Measurements from ENCODE around the gene SAMD1. TPM values are rescaled to one million over a fixed set of nuclear protein-coding genes. Genes with fewer than 3 reads are reported as not detected.

Gene SAMD1
- total and polyA plus RNA-seq, 2 donors (not counting 1 experiment from before 2014, with no cell fraction given), result 7.3 to 19.0 TPM

DNA sequence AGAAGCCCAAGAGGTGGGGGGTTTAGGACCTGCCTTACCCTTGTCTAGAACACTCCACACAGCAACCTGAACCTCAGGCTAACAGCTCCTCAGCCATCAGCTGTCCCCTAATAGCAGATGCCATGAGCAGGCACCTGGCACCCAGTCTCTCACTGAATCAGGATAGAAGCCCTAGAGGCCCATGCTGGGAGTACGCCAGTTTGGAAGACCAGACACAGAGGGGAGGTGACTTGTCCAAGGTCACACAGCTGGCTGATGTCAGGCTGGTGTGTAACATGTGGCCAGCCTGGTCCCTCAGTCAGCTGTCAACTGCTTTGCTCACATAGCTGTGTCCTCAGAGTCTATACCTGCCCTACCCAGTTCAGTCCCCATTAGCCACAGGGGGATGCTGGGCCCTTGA, 12.8 kb upstream of the SAMD1 start:
- Histone ChIP-seq H4K20me1 (ENCODE audit: control insufficient read depth, extremely low read depth, insufficient read depth, low read length) (no peaks in the 10 kb centered on the region), H3K27ac (ENCODE audit: insufficient read depth, low read length) (no peak overlapping the region), H3K36me3 (ENCODE audit: control insufficient read depth, insufficient read depth, low read length) (peaks cover 5% of the 10 kb centered on the region), H3K4me1 (ENCODE audit: control insufficient read depth, extremely low read depth, insufficient read depth, low read length) (no peaks in the 10 kb centered on the region), H3K4me3 (replicated peaks in 1 of 4; ENCODE audit: control extremely low read depth in 1 of 4, insufficient read depth in 1 of 4, low read depth in 3 of 4, low read length in 4 of 4) (no peak overlapping the region), H3K9me3 (ENCODE audit: control insufficient read depth, insufficient read depth, low read depth, low read length) (no peaks in the 10 kb centered on the region), H3K4me2 (ENCODE audit: extremely low read depth, insufficient read depth, low read length) (no peak overlapping the region), H3K27me3 (ENCODE audit: control insufficient read depth, insufficient read depth, low read length) (no peaks in the 10 kb centered on the region), H3K9ac (ENCODE audit: insufficient read depth, low read length) (no peak overlapping the region), H2AFZ (ENCODE audit: low read length) (no peak overlapping the region), H3K79me2 (ENCODE audit: control insufficient read depth, insufficient read depth, low read length) (no peaks in the 10 kb centered on the region)
- no peak for DNase-seq (ENCODE audit: low read depth in 2 of 2)
- TF ChIP-seq, protein P1, sequence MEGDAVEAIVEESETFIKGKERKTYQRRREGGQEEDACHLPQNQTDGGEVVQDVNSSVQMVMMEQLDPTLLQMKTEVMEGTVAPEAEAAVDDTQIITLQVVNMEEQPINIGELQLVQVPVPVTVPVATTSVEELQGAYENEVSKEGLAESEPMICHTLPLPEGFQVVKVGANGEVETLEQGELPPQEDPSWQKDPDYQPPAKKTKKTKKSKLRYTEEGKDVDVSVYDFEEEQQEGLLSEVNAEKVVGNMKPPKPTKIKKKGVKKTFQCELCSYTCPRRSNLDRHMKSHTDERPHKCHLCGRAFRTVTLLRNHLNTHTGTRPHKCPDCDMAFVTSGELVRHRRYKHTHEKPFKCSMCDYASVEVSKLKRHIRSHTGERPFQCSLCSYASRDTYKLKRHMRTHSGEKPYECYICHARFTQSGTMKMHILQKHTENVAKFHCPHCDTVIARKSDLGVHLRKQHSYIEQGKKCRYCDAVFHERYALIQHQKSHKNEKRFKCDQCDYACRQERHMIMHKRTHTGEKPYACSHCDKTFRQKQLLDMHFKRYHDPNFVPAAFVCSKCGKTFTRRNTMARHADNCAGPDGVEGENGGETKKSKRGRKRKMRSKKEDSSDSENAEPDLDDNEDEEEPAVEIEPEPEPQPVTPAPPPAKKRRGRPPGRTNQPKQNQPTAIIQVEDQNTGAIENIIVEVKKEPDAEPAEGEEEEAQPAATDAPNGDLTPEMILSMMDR (conservative IDR thresholded peaks at IDR 0.05 in 1 of 2, IDR thresholded peaks at IDR 0.05 in 1 of 2; ENCODE audit: low read depth in 1 of 2, low read length in 2 of 2), result no peak
- no peak for TF ChIP-seq EZH2 (IDR thresholded peaks at IDR 0.05; ENCODE audit: low read length, missing control alignments)

DNA sequence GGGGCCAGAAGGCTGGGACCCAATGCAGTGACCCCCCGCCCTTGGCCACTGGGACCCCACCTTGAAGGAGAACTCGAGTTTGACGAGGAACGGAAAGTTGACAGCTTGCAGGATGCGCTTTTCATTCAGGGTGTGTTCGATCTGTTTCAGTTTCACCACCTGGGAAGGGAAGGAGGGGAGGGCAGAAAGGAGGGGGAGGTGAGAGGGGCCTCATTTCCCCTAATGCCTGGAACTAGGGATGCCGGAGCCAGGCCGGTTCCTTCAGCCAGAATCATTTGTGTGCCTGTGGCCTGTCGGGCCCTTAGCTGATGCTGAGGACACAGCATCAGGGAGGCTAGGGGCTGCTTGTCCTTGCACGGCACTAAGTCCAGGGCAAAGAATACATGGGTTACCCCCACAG, 12.2 kb upstream of the SAMD1 start:
- Histone ChIP-seq H3K4me2 (ENCODE audit: extremely low read depth, insufficient read depth, low read length) (no peak overlapping the region), H4K20me1 (ENCODE audit: control insufficient read depth, extremely low read depth, insufficient read depth, low read length) (no peaks in the 10 kb centered on the region), H3K36me3 (ENCODE audit: control insufficient read depth, insufficient read depth, low read length) (peaks cover 8% of the 10 kb centered on the region), H2AFZ (ENCODE audit: low read length) (no peak overlapping the region), H3K9me3 (ENCODE audit: control insufficient read depth, insufficient read depth, low read depth, low read length) (no peaks in the 10 kb centered on the region), H3K4me3 (replicated peaks in 1 of 4; ENCODE audit: control extremely low read depth in 1 of 4, insufficient read depth in 1 of 4, low read depth in 3 of 4, low read length in 4 of 4) (no peak overlapping the region), H3K27ac (ENCODE audit: insufficient read depth, low read length) (no peak overlapping the region), H3K4me1 (ENCODE audit: control insufficient read depth, extremely low read depth, insufficient read depth, low read length) (no peaks in the 10 kb centered on the region), H3K27me3 (ENCODE audit: control insufficient read depth, insufficient read depth, low read length) (no peaks in the 10 kb centered on the region), H3K79me2 (ENCODE audit: control insufficient read depth, insufficient read depth, low read length) (no peaks in the 10 kb centered on the region), H3K9ac (ENCODE audit: insufficient read depth, low read length) (no peak overlapping the region)
- DNase-seq (ENCODE audit: low read depth in 2 of 2), result no peak
- TF ChIP-seq, protein P1 (conservative IDR thresholded peaks at IDR 0.05 in 1 of 2, IDR thresholded peaks at IDR 0.05 in 1 of 2; ENCODE audit: low read depth in 1 of 2, low read length in 2 of 2), result no peak
- TF ChIP-seq EZH2 (IDR thresholded peaks at IDR 0.05; ENCODE audit: low read length, missing control alignments), result no peak

DNA sequence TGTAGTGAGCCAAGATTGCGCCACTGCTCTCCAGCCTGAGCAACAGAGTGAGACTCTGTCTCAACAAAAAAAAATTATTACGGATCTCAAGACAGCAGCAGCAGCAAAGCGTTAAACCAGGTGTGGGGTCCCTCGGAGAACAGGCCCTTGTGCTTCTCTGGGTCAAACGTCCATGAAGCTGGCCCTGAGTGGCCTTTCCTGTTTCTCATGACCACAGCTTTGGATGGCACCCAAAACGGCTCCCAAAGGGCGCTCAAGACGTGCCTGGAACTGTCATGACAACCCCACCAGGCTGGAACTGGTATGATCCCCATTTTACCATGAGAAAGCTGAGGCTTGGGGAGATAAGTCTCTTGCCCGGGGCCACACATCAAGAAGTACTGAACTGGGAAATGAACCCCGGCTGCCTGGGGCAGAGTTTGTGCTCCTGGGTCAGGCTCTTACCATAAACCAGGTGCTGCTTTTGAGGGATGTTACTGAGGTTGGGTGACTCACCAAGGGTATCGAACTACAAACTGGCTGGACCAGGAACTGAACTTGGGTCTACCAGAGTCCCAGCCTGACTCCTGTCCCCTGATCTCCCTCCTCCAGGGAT, 11.6 kb upstream of the SAMD1 start:
- Histone ChIP-seq H3K4me3 (replicated peaks in 1 of 4; ENCODE audit: control extremely low read depth in 1 of 4, insufficient read depth in 1 of 4, low read depth in 3 of 4, low read length in 4 of 4) (no peak overlapping the region), H2AFZ (ENCODE audit: low read length) (no peak overlapping the region), H3K4me2 (ENCODE audit: extremely low read depth, insufficient read depth, low read length) (no peak overlapping the region), H3K36me3 (ENCODE audit: control insufficient read depth, insufficient read depth, low read length) (peaks cover 12% of the 10 kb centered on the region), H4K20me1 (ENCODE audit: control insufficient read depth, extremely low read depth, insufficient read depth, low read length) (no peaks in the 10 kb centered on the region), H3K9me3 (ENCODE audit: control insufficient read depth, insufficient read depth, low read depth, low read length) (no peaks in the 10 kb centered on the region), H3K4me1 (ENCODE audit: control insufficient read depth, extremely low read depth, insufficient read depth, low read length) (no peaks in the 10 kb centered on the region), H3K79me2 (ENCODE audit: control insufficient read depth, insufficient read depth, low read length) (no peaks in the 10 kb centered on the region), H3K9ac (ENCODE audit: insufficient read depth, low read length) (no peak overlapping the region), H3K27ac (ENCODE audit: insufficient read depth, low read length) (no peak overlapping the region), H3K27me3 (ENCODE audit: control insufficient read depth, insufficient read depth, low read length) (no peaks in the 10 kb centered on the region)
- TF ChIP-seq, protein P1 (conservative IDR thresholded peaks at IDR 0.05 in 1 of 2, IDR thresholded peaks at IDR 0.05 in 1 of 2; ENCODE audit: low read depth in 1 of 2, low read length in 2 of 2), result no peak
- no peak for TF ChIP-seq EZH2 (IDR thresholded peaks at IDR 0.05; ENCODE audit: low read length, missing control alignments)
- DNase-seq (ENCODE audit: low read depth in 2 of 2), result no peak
